Measurements from ENCODE around the gene SNRPD2. TPM values are rescaled to one million over a fixed set of nuclear protein-coding genes. Genes with fewer than 3 reads are reported as not detected.
"Not testable (repeated sequence)": the region's sequence is repeated elsewhere in the genome, so short reads cannot be mapped to it uniquely, and the experiment has no call there.

Gene SNRPD2
- 100 to 1,000 TPM; 282 to 375 (median 322) TPM for polyA plus RNA-seq (ENCODE audit: insufficient read length in 4 of 4)

GRCh38 chr19:45691516-45692186 lies at the start of gene SNRPD2:
TSS of gene SNRPD2 (minus strand) at chr19:45691953. CDS start at chr19:45691888, 65 bp downstream.
- DNase-seq (ENCODE audit: low read depth in 4 of 4, low spot score in 3 of 4), result peak in 3 of 4 donors; percentile 90 to 93 (median 91)

- DNase-seq (ENCODE audit: low read depth in 4 of 4, low spot score in 3 of 4), result no peak
These were observed 48.0 kb upstream of the SNRPD2 start for GRCh38 chr19:45739498-45740439.

GRCh38 chr19:45733160-45733810 lies 41.5 kb upstream of the SNRPD2 start, which contains the start of gene MEIOSIN:
TSS of gene MEIOSIN (plus strand) at chr19:45733439. CDS start at chr19:45735377, 1,938 bp downstream.
- no peak for DNase-seq (ENCODE audit: low read depth in 4 of 4, low spot score in 3 of 4)

GRCh38 chr19:45730368-45731288 lies 38.9 kb upstream of the SNRPD2 start, which contains the start of gene FBXO46:
TSS of gene FBXO46 (minus strand) at chr19:45730896. CDS start at chr19:45713495, 17,401 bp downstream.
- DNase-seq (ENCODE audit: low read depth in 4 of 4, low spot score in 3 of 4), result peak; percentile 91 to 97 (median 96)

- DNase-seq (ENCODE audit: low read depth in 4 of 4, low spot score in 3 of 4), result no peak
These were observed 38.1 kb upstream of the SNRPD2 start for GRCh38 chr19:45729800-45730290.

- DNase-seq (ENCODE audit: low read depth in 4 of 4, low spot score in 3 of 4), result not testable (repeated sequence)
These were observed 36.9 kb upstream of the SNRPD2 start for GRCh38 chr19:45728683-45729082.

- not testable (repeated sequence) for DNase-seq (ENCODE audit: low read depth in 4 of 4, low spot score in 3 of 4)
These were observed 28.3 kb upstream of the SNRPD2 start for GRCh38 chr19:45720065-45720464.

GRCh38 chr19:45717983-45718650 lies 26.4 kb upstream of the SNRPD2 start:
- DNase-seq (ENCODE audit: low read depth in 4 of 4, low spot score in 3 of 4), result no peak

- DNase-seq (ENCODE audit: low read depth in 4 of 4, low spot score in 3 of 4), result peak; percentile 97 to 98 (median 98)
These were observed 25.6 kb upstream of the SNRPD2 start for GRCh38 chr19:45717131-45717982.

GRCh38 chr19:45716359-45717130 lies 24.8 kb upstream of the SNRPD2 start:
- DNase-seq (ENCODE audit: low read depth in 4 of 4, low spot score in 3 of 4), result peak in 1 of 4 donors; percentile 25

GRCh38 chr19:45715139-45715538 lies 23.4 kb upstream of the SNRPD2 start:
- DNase-seq (ENCODE audit: low read depth in 4 of 4, low spot score in 3 of 4), result no peak

- DNase-seq (ENCODE audit: low read depth in 4 of 4, low spot score in 3 of 4), result no peak
These were observed 21.4 kb upstream of the SNRPD2 start for GRCh38 chr19:45713141-45713540.

GRCh38 chr19:45712699-45713067 lies 20.9 kb upstream of the SNRPD2 start:
- no peak for DNase-seq (ENCODE audit: low read depth in 4 of 4, low spot score in 3 of 4)

GRCh38 chr19:45711851-45712698 lies 20.3 kb upstream of the SNRPD2 start:
- no peak for DNase-seq (ENCODE audit: low read depth in 4 of 4, low spot score in 3 of 4)

- DNase-seq (ENCODE audit: low read depth in 4 of 4, low spot score in 3 of 4), result no peak
These were observed 18.8 kb upstream of the SNRPD2 start for GRCh38 chr19:45710356-45711130.
